OCI-LY3 (cell line): ENCODE data around the gene DYDC1.

ENCODE experiments used
- H2AFZ ChIP-seq: fragments of 200-600, 300-600 bp; shearing (Covaris generic); 2 replicates; pipeline ENCODE4 v1.6.0; 2014; ENCODE audit warnings: antibody characterized with exemption, low read depth, low read length
- H3K27ac ChIP-seq: fragments of 200-600, 300-600 bp; sonication (generic); 2 replicates; pipeline ENCODE4 v1.5.1; 2014; ENCODE audit warnings: mild to moderate bottlenecking, low read length, moderate library complexity, mixed read lengths
- H3K27me3 ChIP-seq: fragments of 200-600, 300-600 bp; sonication (generic); 2 replicates; pipeline ENCODE4 v1.6.1; 2014; ENCODE audit warnings: low read depth, low read length, mixed read lengths
- H3K36me3 ChIP-seq: fragments of 200-600, 300-600 bp; sonication (generic); replicated peaks from 2 replicates; pipeline ENCODE3; 2014; ENCODE audit warnings: low read depth, low read length, mixed read lengths
- H3K4me1 ChIP-seq: fragments of 300-600, 200-600 bp; sonication (generic); 2 replicates; pipeline ENCODE4 v1.6.1; 2014; ENCODE audit warnings: low read length, mixed read lengths
- H3K4me2 ChIP-seq: fragments of 200-600, 300-600 bp; sonication (generic); 2 replicates; pipeline ENCODE4 v1.6.1; 2014; ENCODE audit warnings: low read length, mixed read lengths
- H3K4me3 ChIP-seq: fragments of 300-600, 200-600 bp; sonication (generic); 2 replicates; pipeline ENCODE4 v1.5.1; 2014; ENCODE audit warnings: antibody characterized with exemption, mild to moderate bottlenecking, low read length, moderate library complexity
- H3K79me2 ChIP-seq: fragments of 300-600, 200-600 bp; shearing (Covaris generic); 2 replicates; pipeline ENCODE4 v1.6.1; 2014; ENCODE audit warnings: mild to moderate bottlenecking, low read length, mixed read lengths
- H3K9ac ChIP-seq: fragments of 300-600, 200-600 bp; shearing (Covaris generic); 2 replicates; pipeline ENCODE4 v1.6.0; 2014; ENCODE audit warnings: mild to moderate bottlenecking, low read length, moderate library complexity
- H3K9me3 ChIP-seq: fragments of 200-600, 300-600 bp; shearing (Covaris generic); 2 replicates; pipeline ENCODE4 v1.6.1; 2014; ENCODE audit warnings: low read length, mixed read lengths; ENCODE audit not compliant: insufficient read depth
- H4K20me1 ChIP-seq: fragments of 200-600, 300-600 bp; sonication (generic); 2 replicates; pipeline ENCODE4 v1.6.1; 2016; ENCODE audit warnings: low read length, mixed read lengths; ENCODE audit not compliant: insufficient read depth
- CTCF ChIP-seq: fragments of 200-600, 300-600 bp; sonication (generic); IDR thresholded peaks from 2 replicates; pipeline ENCODE4 v1.5.1; 2014; ENCODE audit warnings: antibody characterized with exemption, low read length, low read depth
- EZH2phosphoT487 ChIP-seq: fragments of 200-600 bp; shearing (Covaris generic); IDR thresholded peaks from 2 replicates; pipeline ENCODE4 v1.6.1; 2018; ENCODE audit warnings: antibody characterized with exemption, mixed run types, low read depth

The DYDC1 gene

GRCh38 chr10:80373502-80373901 is 16.9 kb upstream of the DYDC1 start:
- H3K4me1 ChIP-seq: no peaks in the 10 kb centered on the region
- TF ChIP-seq CTCF (no peak), EZH2phosphoT487 (no peak)
- H3K4me2 ChIP-seq: no peak overlapping the region
- no peak overlapping the region for H3K4me3 ChIP-seq
- no peak overlapping the region for H2AFZ ChIP-seq
- H3K79me2 ChIP-seq: no peaks in the 10 kb centered on the region
- H3K27ac ChIP-seq: no peak overlapping the region
- no peaks in the 10 kb centered on the region for H3K9me3 ChIP-seq
- H4K20me1 ChIP-seq: no peaks in the 10 kb centered on the region
- H3K9ac ChIP-seq: no peak overlapping the region
- no peaks in the 10 kb centered on the region for H3K27me3 ChIP-seq
- no peaks in the 10 kb centered on the region for H3K36me3 ChIP-seq

GRCh38 chr10:80372675-80373074 is 16.1 kb upstream of the DYDC1 start:
- Histone ChIP-seq H3K27ac (no peak overlapping the region), H4K20me1 (no peaks in the 10 kb centered on the region), H3K27me3 (no peaks in the 10 kb centered on the region), H3K4me2 (no peak overlapping the region), H3K9ac (no peak overlapping the region), H3K79me2 (no peaks in the 10 kb centered on the region), H3K36me3 (no peaks in the 10 kb centered on the region), H3K9me3 (no peaks in the 10 kb centered on the region), H2AFZ (no peak overlapping the region), H3K4me1 (no peaks in the 10 kb centered on the region), H3K4me3 (no peak overlapping the region)
- no peak for TF ChIP-seq EZH2phosphoT487
- no peak for TF ChIP-seq CTCF

DNA sequence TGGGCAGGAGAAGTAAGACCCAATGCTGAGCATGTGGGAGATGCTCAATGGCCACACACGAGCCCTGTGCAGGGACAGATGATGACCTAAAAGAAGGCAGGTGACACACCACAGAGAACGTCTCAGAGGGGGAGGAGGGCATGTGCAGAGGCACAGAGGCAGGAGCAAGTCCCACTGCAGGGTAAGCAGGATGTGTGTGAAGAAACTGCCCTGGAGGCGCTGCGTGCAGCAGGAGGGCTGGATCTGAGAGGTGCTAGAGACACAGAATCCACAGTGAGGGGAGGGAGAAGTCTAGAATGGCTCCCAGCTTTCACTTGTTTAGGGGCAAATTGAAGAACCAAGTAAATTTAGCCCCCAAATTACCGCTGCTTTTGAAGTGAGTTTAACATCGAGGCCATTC is 14.9 kb upstream of the DYDC1 start:
- Histone ChIP-seq H2AFZ (no peak overlapping the region), H3K9me3 (no peaks in the 10 kb centered on the region), H3K27me3 (no peaks in the 10 kb centered on the region), H3K9ac (no peak overlapping the region), H3K79me2 (no peaks in the 10 kb centered on the region), H3K4me2 (no peak overlapping the region), H4K20me1 (no peaks in the 10 kb centered on the region), H3K4me3 (no peak overlapping the region), H3K4me1 (no peaks in the 10 kb centered on the region), H3K27ac (no peak overlapping the region), H3K36me3 (no peaks in the 10 kb centered on the region)
- TF ChIP-seq CTCF (no peak), EZH2phosphoT487 (no peak)

GRCh38 chr10:80365510-80365909 is 9.0 kb upstream of the DYDC1 start:
- H2AFZ ChIP-seq: no peak overlapping the region
- TF ChIP-seq EZH2phosphoT487 (no peak), CTCF (no peak)

More at GRCh38 chr10:80365510-80365909, 9.0 kb upstream of the DYDC1 start:
- Histone ChIP-seq H3K4me2 (no peak overlapping the region), H4K20me1 (no peaks in the 10 kb centered on the region), H3K27ac (no peak overlapping the region), H3K36me3 (no peaks in the 10 kb centered on the region), H3K9me3 (no peaks in the 10 kb centered on the region), H3K4me3 (no peak overlapping the region), H3K27me3 (no peaks in the 10 kb centered on the region), H3K9ac (no peak overlapping the region), H3K79me2 (no peaks in the 10 kb centered on the region), H3K4me1 (no peaks in the 10 kb centered on the region)
